Activated CD4-positive, alpha-beta T cell treated with anti-CD3 and anti-CD28 coated beads, Interleukin-2, amount 50 U/mL, for 24 hours (primary cell): ENCODE measurements around the gene GNAQ.
"Not testable (repeated sequence)": the region's sequence is repeated elsewhere in the genome, so short reads cannot be mapped to it uniquely, and the experiment has no call there.

Experiments
- DNase-seq, 2 donors: peaks; one replicate each; pipeline ENCODE4 v3.0.0-alpha.2; 2020; ENCODE audit warnings: low read depth in 1 of 2, low spot score in 1 of 2

Gene GNAQ

GRCh38 chr9:77743386-77743785 lies 288.2 kb downstream of the GNAQ start:
- no peak for DNase-seq

- no peak for DNase-seq
Observed at GRCh38 chr9:77738932-77739331, 292.7 kb downstream of the GNAQ start.

GRCh38 chr9:77735494-77735893 lies 296.1 kb downstream of the GNAQ start:
- DNase-seq: no peak

DNA sequence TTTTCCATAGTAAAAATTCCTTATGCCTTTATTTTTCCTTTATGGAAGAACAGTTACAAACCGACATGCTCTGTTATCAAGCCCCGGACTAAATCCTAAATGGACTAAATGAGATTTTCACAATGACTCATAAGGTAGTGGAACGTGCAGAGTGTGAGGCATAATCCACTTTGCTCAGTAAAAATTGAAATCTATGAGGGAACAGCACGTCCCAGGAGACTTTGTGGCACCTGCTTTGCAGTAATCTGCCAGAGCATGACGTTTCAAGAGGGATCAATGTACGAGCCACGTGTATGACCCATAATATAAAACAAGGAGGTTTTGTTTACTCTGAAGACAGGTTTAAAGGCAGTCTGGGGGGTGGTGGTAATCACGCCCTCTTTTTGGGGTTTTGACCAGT lies 299.7 kb downstream of the GNAQ start:
- no peak for DNase-seq

GRCh38 chr9:77731008-77731698 lies 300.5 kb downstream of the GNAQ start:
- DNase-seq: no peak

DNA sequence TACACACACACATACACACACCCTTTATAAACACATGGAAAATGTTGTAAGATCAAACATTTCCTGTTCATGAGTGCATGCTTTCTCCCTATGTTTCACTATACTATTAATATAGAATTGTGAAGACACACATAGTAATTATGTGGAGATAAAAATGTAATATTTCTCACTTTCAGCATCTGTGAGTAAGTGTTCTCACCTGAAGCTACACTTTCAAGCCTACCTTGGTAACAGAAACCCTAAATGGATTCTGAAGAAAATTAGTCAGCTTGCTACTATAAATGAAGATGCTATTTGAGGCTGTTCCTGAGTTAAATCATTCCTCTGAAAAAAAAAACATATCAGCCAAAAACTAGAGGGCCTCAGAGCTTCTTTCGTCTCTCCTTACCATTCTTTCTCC lies 302.4 kb downstream of the GNAQ start:
- DNase-seq: no peak

GRCh38 chr9:77726814-77727213 lies 304.8 kb downstream of the GNAQ start:
- no peak for DNase-seq

- no peak for DNase-seq
Observed at GRCh38 chr9:77726289-77726688, 305.3 kb downstream of the GNAQ start.

DNA sequence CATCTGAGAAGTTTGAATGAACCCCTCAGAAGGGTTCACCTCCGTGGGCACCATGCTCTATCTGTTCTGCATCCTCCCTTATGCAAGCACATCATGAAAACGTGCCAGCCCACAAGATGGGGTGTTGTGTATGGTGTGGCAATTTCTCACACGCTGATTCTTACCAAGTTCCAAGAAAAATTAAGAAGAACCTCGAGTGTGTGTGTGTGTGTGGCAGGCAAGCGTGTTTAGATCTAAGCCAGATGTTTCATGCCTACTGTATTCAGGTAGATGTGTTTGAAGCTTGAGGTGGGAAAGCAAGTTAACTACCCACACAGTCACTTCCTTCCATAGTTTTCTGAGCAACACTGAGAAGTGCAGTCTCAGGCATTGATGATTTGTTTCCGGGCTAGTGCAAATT lies 305.8 kb downstream of the GNAQ start:
- no peak for DNase-seq

DNA sequence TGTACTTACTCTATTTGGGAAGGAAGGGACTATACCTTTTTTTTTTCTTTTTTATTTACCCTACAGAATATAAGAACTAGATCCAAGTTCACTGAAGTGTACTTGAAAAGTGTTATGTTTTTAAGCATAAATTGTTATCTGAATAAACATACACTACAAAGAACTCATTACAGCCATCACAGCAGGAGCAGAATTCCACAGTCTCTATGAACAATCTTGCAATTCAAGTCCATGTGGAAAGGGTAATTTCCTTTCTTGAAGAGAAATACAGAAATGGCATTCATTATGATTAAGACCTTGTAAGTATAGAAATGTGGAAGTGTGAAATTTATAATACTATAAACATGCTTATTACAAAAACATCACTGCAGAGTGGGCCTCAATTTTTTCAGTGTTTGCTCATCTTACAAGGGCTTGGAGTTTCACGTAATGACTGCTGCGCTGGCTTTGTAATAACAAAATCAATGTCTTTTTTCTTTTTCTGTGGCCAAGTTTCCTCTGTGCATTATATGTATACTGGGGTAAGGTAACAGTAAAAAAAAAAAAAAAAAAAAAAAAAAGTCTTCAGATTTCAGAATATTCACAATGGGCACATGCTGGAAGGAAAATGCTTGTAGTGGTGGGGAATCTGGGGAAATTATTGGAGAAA lies 306.4 kb downstream of the GNAQ start:
- no peak for DNase-seq

DNA sequence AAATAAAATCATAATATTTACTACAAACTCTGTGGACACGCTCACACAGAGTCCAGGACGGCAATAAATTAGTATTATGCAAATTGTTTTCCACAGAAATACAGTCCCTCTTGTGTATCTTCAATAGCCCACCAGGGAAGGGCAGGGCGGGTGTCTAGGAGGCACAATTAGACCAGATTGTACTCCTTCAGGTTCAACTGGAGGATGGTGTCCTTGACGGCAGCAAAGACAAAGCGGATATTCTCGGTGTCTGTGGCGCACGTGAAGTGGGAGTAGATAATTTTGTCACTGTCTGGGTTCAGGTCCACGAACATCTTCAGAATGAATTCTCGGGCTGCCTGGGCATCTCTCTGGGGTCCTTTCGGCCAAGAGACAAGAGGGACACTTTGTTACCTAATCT lies 310.5 kb downstream of the GNAQ start:
- not testable (repeated sequence) for DNase-seq

- no peak for DNase-seq
Observed at GRCh38 chr9:77719321-77719720, 312.3 kb downstream of the GNAQ start.

GRCh38 chr9:77718298-77718640 lies 313.3 kb downstream of the GNAQ start:
- not testable (repeated sequence) for DNase-seq

- DNase-seq: not testable (repeated sequence)
Observed at GRCh38 chr9:77717608-77718297, 313.9 kb downstream of the GNAQ start.

GRCh38 chr9:77714077-77714549 lies 317.5 kb downstream of the GNAQ start:
- DNase-seq: no peak

GRCh38 chr9:77712533-77713130 lies 319.0 kb downstream of the GNAQ start:
- DNase-seq: no peak

- DNase-seq: no peak
Observed at GRCh38 chr9:77710965-77711648, 320.5 kb downstream of the GNAQ start.

DNA sequence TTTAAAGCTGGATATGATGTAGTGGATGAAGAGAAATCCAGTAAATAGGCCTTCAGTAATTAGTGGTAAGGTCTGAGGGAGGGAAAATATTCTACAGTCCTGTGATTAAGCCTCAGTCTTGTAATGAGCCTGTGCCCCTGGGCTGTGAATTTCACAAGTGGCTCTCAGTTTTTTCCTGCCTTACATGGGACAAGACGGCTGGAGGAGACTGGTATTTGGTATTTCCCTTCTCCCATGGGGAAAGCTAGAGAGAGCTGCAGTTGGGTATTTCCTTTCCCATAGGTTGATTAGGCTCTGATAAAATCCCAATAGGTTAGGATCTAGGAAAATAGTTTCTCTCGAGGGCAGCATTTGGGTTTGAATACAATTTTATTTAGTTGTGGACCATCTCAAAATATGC lies 321.3 kb downstream of the GNAQ start:
- no peak for DNase-seq

DNA sequence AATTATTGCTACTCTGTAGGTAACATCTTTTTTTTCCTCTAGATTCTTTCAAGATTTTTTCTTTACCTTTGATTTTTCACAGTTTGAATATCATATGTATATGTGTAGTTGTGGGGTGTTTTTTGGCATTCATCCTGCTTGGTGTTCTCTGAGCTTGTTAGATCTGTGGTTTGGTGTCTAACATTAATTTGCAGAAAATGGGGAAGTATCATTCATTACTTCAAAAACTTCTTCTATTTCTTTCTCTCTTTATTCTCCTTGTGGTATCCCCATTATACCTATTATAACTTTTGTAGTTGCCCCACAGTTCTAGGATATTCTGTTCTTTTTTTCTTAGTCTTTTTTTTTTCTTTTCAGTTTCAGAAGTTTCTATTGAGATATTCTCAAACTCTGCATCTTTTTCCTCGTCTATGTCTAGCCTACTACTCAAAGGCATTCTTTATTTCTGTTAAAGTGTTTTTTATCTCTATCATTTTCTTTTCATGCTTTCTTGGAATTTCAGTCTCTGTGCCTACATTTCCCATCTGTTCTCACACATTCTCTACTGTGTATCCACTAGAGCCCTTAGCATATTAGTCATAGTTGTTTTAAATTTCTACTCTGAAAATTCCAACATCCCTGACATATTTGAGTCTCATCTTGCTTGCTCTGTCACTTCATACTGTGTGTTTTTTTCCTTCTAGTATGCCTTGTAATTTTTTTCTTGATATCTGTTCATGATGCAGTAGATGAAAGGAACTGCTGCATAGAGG lies 323.4 kb downstream of the GNAQ start:
- DNase-seq: no peak

DNA sequence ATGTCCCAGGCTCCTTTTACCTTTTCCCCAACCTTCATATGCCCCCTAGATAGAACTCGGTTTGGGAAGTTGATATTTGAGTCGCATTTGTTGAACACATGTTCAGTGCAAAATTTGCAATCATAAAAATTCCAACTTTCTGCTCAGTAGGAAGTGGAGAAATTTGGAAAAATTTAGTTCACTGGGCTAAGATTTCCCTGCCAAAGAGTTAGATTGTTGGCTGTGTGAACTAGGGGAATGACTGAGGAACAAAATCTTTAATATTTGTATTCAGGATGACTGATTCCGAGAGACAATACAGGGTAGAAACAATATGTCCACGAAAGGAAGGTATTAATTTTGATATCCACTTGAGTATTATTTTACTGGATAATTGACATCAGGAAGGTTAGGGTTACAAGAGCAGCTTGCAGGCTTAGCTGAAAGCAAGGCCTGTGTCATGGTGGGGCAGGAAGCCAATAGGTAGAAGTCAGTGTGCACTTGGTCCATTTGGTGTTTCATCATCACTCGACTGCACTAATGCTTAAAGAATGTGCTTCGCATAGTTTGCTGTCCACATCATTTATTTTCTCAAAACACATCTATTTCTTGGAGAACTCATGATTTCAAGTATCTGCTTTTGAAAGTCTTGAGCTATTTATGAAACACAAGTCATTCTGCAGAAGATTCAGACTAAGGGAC lies 324.1 kb downstream of the GNAQ start:
- no peak for DNase-seq
